Heart left ventricle (tissue), 16 donors: ENCODE measurements around the gene COA3. TPM values are rescaled to one million over a fixed set of nuclear protein-coding genes. Genes with fewer than 3 reads are reported as not detected.

ENCODE experiments used
- ATAC-seq, 4 donors: fragments of 200-7000 bp; cut with Tn5 transposase; one replicate each; pipeline ENCODE4 v1.9.1; 2020 to 2022; ENCODE audit warnings: moderate library complexity in 4 of 4, mild to moderate bottlenecking in 3 of 4, moderate number of reproducible peaks in 1 of 4
- DNase-seq, 5 donors: peaks; one replicate each; pipeline ENCODE4 v3.0.0-alpha.2; 2020
- H3K27ac ChIP-seq, 12 donors: fragments of 200-600 bp; sonication (generic) in 4 of 12; one replicate each; pipeline versions ENCODE4 v1.5.0 to v1.8.0; 2016 to 2022; ENCODE audit warnings: mild to moderate bottlenecking in 2 of 12
- H3K27me3 ChIP-seq, 9 donors: fragments of 200-600 bp; sonication (generic) in 2 of 9; one replicate each; pipeline versions ENCODE4 v1.5.1 to v1.8.0; 2016 to 2022; ENCODE audit warnings: mild to moderate bottlenecking in 3 of 9
- H3K36me3 ChIP-seq, 9 donors: fragments of 200-600 bp; sonication (generic) in 2 of 9; one replicate each; pipeline versions ENCODE4 v1.5.0 to v1.8.0; 2018 to 2022; ENCODE audit warnings: mild to moderate bottlenecking in 2 of 9
- H3K4me1 ChIP-seq, 12 donors: fragments of 200-600 bp; sonication (generic) in 4 of 12; one replicate each; pipeline versions ENCODE4 v1.5.0 to v1.8.0; 2016 to 2022; ENCODE audit warnings: mild to moderate bottlenecking in 3 of 12
- H3K4me3 ChIP-seq, 12 donors: fragments of 200-600 bp; sonication (generic) in 4 of 12; one replicate each; pipeline versions ENCODE4 v1.5.0 to v1.8.0; 2017 to 2022; ENCODE audit warnings: mild to moderate bottlenecking in 9 of 12, moderate library complexity in 4 of 12
- H3K9me3 ChIP-seq, 12 donors: fragments of 200-600 bp; sonication (generic) in 4 of 12; one replicate each; pipeline versions ENCODE4 v1.5.0 to v1.8.0; 2016 to 2022; ENCODE audit warnings: mild to moderate bottlenecking in 1 of 12
- CTCF ChIP-seq, 12 donors: fragments of 200-600 bp; sonication (generic) in 4 of 12; IDR thresholded peaks; one replicate each; pipeline versions ENCODE4 v1.5.0 to v1.8.0; 2018 to 2022; ENCODE audit warnings: antibody characterized with exemption in 12 of 12, mild to moderate bottlenecking in 5 of 12
- POLR2A ChIP-seq, 2 donors: fragments of 450-650 bp; IDR thresholded peaks; one replicate each; pipeline ENCODE4 v1.6.1; 2017; ENCODE audit warnings: antibody characterized with exemption in 2 of 2, mild to moderate bottlenecking in 2 of 2, moderate library complexity in 2 of 2
- WGBS, 4 donors: extraction: QIAGEN DNeasy Blood & Tissue Kit in 2 of 4; methylation state at CpG; one replicate each; pipeline versions ENCODE4 v1.1.5 to v1.1.7; 2013 to 2018; 5-methylcytosine and 5-hydroxymethylcytosine counted together
- intact Hi-C, 10 donors: fragments of 100-400 bp; cut with DNase I; formaldehyde crosslinking; loops; one replicate each; pipeline versions ENCODE4 v1.11.1 to v1.14.2; 2022
- polyA plus RNA-seq, 2 donors: library from polyadenylated mRNA; stranded (reverse); fragments of 200-250 nt; gene quantifications; one replicate each; pipeline ENCODE4 v1.2.3, GENCODE V29; 2013
- total RNA-seq, 9 donors: library from RNA; depleted of rRNA in 2 of 9; stranded (reverse); fragments of >200 nt in 2 of 9; fragmentation: NEBNext Ultra II Directional in 3 of 9; extraction: Animal tissue kit (Norgen Biotek cat#: 25700) in 3 of 9; gene quantifications; one replicate each; pipeline versions ENCODE4 v1.1.0 to v1.2.4, GENCODE V29; 2016 to 2023
- donor health status: ischemic (EF 13 %, LVEDD 7.1; RV severe dilation, severe dysfunction).
- donor health status: healthy with polysubstance abuse.
- donor health status: DM: no; HTN: yes; CAD: no.
- donor health status: DM: no; HTN: no; CAD: no.
- donor health status: ischemic (EF 25% LVEDD 6.9; RV normal size, moderate dysfunction).
- donor health status: ischemic (EF 25% LVEDD 5.7; RV mildly dilated, moderate dysfunction).
- donor health status: healthy.
- donor health status: DM: yes; HTN: yes; CAD: no.
- donor health status: ischemic (EF 35%, LVEDD 5.7; RV mildly dilated, moderate dysfunction).
- donor health status: nonischemic (EF 11% LVEDD 7.7; RV severe dilation, severe dysfunction).
- donor health status: DM: yes; HTN: yes; CAD: no.
- donor health status: PGD.
- donor health status: ischemic (EF 29% LVEDD 5.4; RV normal size, mild dysfunction).
- donor health status: nonischemic (EF 23%, LVEDD 6.1; RV moderate dilation, normal function).

Gene COA3
- total and polyA plus RNA-seq, 11 donors = 56.2 to 136 (median 72.4) TPM

- peak within 1 kb of the TSS; percentile 66 to 100 (median 92) for H3K4me3 ChIP-seq
- peaks cover 0 to 37% (median 33%) of the 10 kb centered on the region in 9 donors for H3K36me3 ChIP-seq
- H3K4me1 ChIP-seq = peaks cover 3 to 29% (median 17%) of the 10 kb centered on the region in 12 donors
- WGBS, 4 donors = 0 to 1% (median 0%) methylated on average over 40 to 71 of the region's 71 CpGs
- TF ChIP-seq POLR2A (IDR thresholded peaks at IDR 0.05) = peak; percentile 32 to 87
- peak in 1 of 12 donors; percentile 14 for TF ChIP-seq CTCF (IDR thresholded peaks at IDR 0.05)
- peak within 1 kb of the TSS; percentile 43 to 93 (median 88) for H3K27ac ChIP-seq
- peak; percentile 90 to 95 (median 95) for DNase-seq
- no peaks in the 10 kb centered on the region for H3K27me3 ChIP-seq
- H3K9me3 ChIP-seq = no peaks in the 10 kb centered on the region
- intact Hi-C loops = no loop called here
- peak; percentile 88 to 99 (median 98) for ATAC-seq
Observed at GRCh38 chr17:42832934-42833766, 34.6 kb upstream of the COA3 start, which contains the start of gene PSME3. Gene PSME3, plus strand, starts transcription at chr17:42833397. Its CDS starts 235 bp downstream, at chr17:42833632.

- ATAC-seq = peak in 1 of 4 donors; percentile 6
- Histone ChIP-seq H3K9me3 (no peaks in the 10 kb centered on the region), H3K4me1 (peaks cover 3 to 29% (median 17%) of the 10 kb centered on the region in 12 donors), H3K36me3 (peaks cover 0 to 29% (median 25%) of the 10 kb centered on the region in 9 donors), H3K27ac (peak overlapping the region; percentile 43 to 93 (median 88)), H3K27me3 (no peaks in the 10 kb centered on the region), H3K4me3 (peak overlapping the region; percentile 66 to 100 (median 92))
- WGBS, 4 donors = 49 to 53% (median 52%) methylated on average over 9 of the region's 9 CpGs
- no peak for TF ChIP-seq POLR2A (IDR thresholded peaks at IDR 0.05)
- no peak for TF ChIP-seq CTCF (IDR thresholded peaks at IDR 0.05)
- intact Hi-C loops = no loop called here
- DNase-seq = no peak
Observed at GRCh38 chr17:42832213-42832933, 33.9 kb upstream of the COA3 start.

GRCh38 chr17:42830971-42831370, 32.5 kb upstream of the COA3 start:
- no peak for DNase-seq
- Histone ChIP-seq H3K27me3 (no peaks in the 10 kb centered on the region), H3K36me3 (peaks cover 0 to 15% (median 11%) of the 10 kb centered on the region in 9 donors), H3K4me3 (no peak overlapping the region), H3K27ac (no peak overlapping the region), H3K4me1 (peaks cover 3 to 29% (median 17%) of the 10 kb centered on the region in 12 donors), H3K9me3 (no peaks in the 10 kb centered on the region)
- ATAC-seq = no peak
- TF ChIP-seq CTCF (IDR thresholded peaks at IDR 0.05) (no peak), POLR2A (IDR thresholded peaks at IDR 0.05) (no peak)
- intact Hi-C loops = no loop called here

GRCh38 chr17:42827472-42827871, 29.0 kb upstream of the COA3 start:
- ATAC-seq (no peak), DNase-seq (no peak)
- TF ChIP-seq CTCF (IDR thresholded peaks at IDR 0.05) = no peak
- TF ChIP-seq POLR2A (IDR thresholded peaks at IDR 0.05) = no peak
- H3K36me3 ChIP-seq = peaks cover 0 to 4% (median 0%) of the 10 kb centered on the region in 9 donors
- H3K4me3 ChIP-seq = no peak overlapping the region
- H3K9me3 ChIP-seq = no peaks in the 10 kb centered on the region
- H3K27ac ChIP-seq = no peak overlapping the region
- intact Hi-C loops = loop anchor here in 2 of 10 donors (10.0 kb wide), 2 partner anchors 53 to 83 kb away; partner anchors contain the start of genes EZH1 (in 1 of the 2) and VPS25 (in 1 of the 2)
- no peaks in the 10 kb centered on the region for H3K27me3 ChIP-seq
- H3K4me1 ChIP-seq = peaks cover 6 to 24% (median 17%) of the 10 kb centered on the region in 12 donors
- WGBS, 4 donors = 89 to 97% (median 95%) methylated on average over 1 of the region's 1 CpG
